Activated CD4-positive, alpha-beta T cell treated with anti-CD3 and anti-CD28 coated beads for 36 hours (primary cell): ENCODE data around the gene POMGNT1. TPM values are rescaled to one million over a fixed set of nuclear protein-coding genes. Genes with fewer than 3 reads are reported as not detected.

Experiments
- ATAC-seq: fragments of 200-7000 bp; cut with Tn5 transposase; one replicate; pipeline ENCODE4 v1.10.0; 2021; ENCODE audit warnings: mild to moderate bottlenecking, moderate library complexity
- CTCF ChIA-PET: fragments of 350-600 bp; sonication (Branson Sonifier 250); formaldehyde crosslinking; loops from one replicate; lab custom pipeline; 2021; ENCODE audit warnings: antibody characterized with exemption; lab: Charles Lee
- POLR2A ChIA-PET: fragments of 350-600 bp; sonication (Branson Sonifier 250); formaldehyde crosslinking; loops from one replicate; lab custom pipeline; 2021; ENCODE audit warnings: antibody characterized with exemption, inconsistent platforms; lab: Charles Lee
- DNase-seq: peaks from one replicate; pipeline ENCODE4 v3.0.0-alpha.2; 2020
- H3K27ac Mint-ChIP-seq: one replicate; pipeline ENCODE4 v1.8.0; 2021; ENCODE audit warnings: mixed read lengths
- H3K27me3 Mint-ChIP-seq: one replicate; pipeline ENCODE4 v1.8.0; 2021; ENCODE audit warnings: mixed read lengths
- H3K36me3 Mint-ChIP-seq: one replicate; pipeline ENCODE4 v1.8.0; 2021; ENCODE audit warnings: low read depth, mixed read lengths
- H3K4me1 Mint-ChIP-seq: one replicate; pipeline ENCODE4 v1.8.0; 2021; ENCODE audit warnings: mixed read lengths
- H3K4me3 Mint-ChIP-seq: one replicate; pipeline ENCODE4 v1.8.0; 2021; ENCODE audit warnings: mild to moderate bottlenecking, moderate library complexity, mixed read lengths
- H3K9me3 Mint-ChIP-seq: one replicate; pipeline ENCODE4 v1.8.0; 2021; ENCODE audit warnings: low read depth, mixed read lengths
- intact Hi-C, 2 experiments: fragments of 100-400 bp; cut with DNase I in 1 of 2; cut with micrococcal nuclease in 1 of 2; formaldehyde crosslinking; loops; one replicate each; pipeline versions ENCODE4 v1.14.2 to v1.15.1; 2022 to 2024; cut with DNase I, micrococcal nuclease
- total RNA-seq, 2 experiments: library from RNA; stranded (reverse); gene quantifications; one replicate each; pipeline ENCODE4 v1.2.3, GENCODE V29; 2021

Gene POMGNT1
- total RNA-seq, 2 experiments from 2014 or later = 36.4 to 36.5 TPM

DNA sequence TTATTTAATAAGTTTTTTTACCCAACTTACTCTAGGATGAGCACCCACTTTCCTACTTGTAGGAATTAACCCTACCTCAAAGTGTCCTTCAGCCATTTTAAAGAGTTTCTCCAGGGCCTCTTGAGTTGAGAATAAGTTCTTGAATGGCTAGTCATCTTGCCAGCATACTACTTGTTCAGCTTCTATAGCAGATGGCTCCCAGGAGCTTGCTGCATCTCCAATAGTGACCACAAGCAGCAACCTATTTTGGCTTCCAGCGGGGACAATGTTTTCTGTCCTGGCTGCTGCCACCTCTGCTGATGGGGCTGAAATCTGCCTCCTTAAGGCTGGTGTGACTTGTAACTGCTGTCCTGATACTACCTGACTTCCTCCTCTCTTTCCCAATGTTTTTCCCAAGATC is 45.0 kb downstream of the POMGNT1 start:
- ATAC-seq = no peak
- intact Hi-C loops = no loop called here
- H3K27me3 Mint-ChIP-seq = no peaks in the 10 kb centered on the region
- H3K4me1 Mint-ChIP-seq = no peaks in the 10 kb centered on the region
- no peak overlapping the region for H3K4me3 Mint-ChIP-seq
- H3K9me3 Mint-ChIP-seq = no peaks in the 10 kb centered on the region
- CTCF ChIA-PET = no interaction called here
- no peak overlapping the region for H3K27ac Mint-ChIP-seq
- DNase-seq = no peak
- no peaks in the 10 kb centered on the region for H3K36me3 Mint-ChIP-seq
- POLR2A ChIA-PET = no interaction called here

DNA sequence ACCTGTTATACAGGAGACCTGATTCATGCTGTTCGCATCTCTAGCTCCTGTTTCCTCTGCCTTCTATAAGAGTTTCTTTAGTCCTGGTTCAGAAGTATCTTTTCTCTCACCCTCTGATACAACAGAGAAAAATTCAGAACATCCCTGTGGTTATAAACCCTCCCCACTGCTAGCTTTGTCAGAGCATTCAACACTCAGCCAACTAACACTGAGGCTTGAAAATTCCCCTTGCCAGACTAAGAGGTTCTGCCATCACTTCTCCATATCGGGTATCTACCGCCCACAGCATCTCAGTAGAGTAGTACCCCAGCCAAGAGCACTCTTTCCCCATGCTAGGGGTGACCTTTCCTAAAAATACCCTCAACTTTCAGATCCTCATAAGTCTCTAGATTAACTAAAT is 46.2 kb downstream of the POMGNT1 start:
- ATAC-seq (no peak), DNase-seq (no peak)
- Mint-ChIP-seq H3K27me3 (no peaks in the 10 kb centered on the region), H3K4me3 (no peak overlapping the region), H3K36me3 (no peaks in the 10 kb centered on the region), H3K9me3 (no peaks in the 10 kb centered on the region), H3K27ac (no peak overlapping the region), H3K4me1 (no peaks in the 10 kb centered on the region)
- ChIA-PET CTCF (no interaction called here), POLR2A (no interaction called here)
- intact Hi-C loops = no loop called here

DNA sequence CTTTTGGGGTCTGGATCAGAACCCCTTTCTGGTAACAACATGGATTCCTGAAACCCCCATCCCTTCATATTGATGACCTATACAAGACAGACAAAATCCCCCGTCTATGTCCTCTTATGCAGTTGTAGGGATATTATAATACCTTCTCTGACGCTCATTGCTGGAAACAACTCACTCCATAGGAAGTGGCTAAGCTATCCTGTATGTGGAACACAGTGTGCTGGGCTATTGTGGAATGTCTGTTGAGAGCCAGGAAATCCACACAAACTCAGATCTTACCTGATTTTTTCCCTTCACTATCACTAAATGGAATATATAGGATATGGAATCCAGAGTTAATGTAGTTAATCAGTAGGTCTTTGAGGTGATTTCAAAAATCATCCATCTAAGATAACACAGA is 48.1 kb downstream of the POMGNT1 start:
- Mint-ChIP-seq H3K27ac (no peak overlapping the region), H3K36me3 (no peaks in the 10 kb centered on the region), H3K27me3 (no peaks in the 10 kb centered on the region), H3K4me3 (no peak overlapping the region), H3K4me1 (no peaks in the 10 kb centered on the region), H3K9me3 (no peaks in the 10 kb centered on the region)
- DNase-seq = no peak
- CTCF ChIA-PET = no interaction called here
- intact Hi-C loops = no loop called here
- ATAC-seq = no peak
- POLR2A ChIA-PET = no interaction called here

DNA sequence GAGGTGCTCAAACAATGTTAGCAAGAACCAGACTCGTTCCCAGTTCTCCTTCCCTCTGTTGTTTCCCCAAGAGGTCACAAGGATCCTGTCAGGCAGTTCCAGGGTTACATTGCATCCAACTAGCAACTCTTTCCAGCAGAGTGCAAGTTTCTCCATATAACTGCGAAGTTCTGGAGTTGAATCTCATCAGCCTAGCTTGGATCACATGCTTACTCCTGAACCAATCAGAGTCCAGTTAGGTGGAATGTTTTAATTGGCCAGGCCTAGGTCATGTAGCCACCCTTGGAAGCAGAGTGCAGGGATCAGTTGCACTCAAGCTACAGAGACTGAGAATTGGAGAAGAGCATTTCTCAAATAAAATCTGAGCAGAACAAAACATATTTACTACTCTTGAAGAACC is 49.9 kb downstream of the POMGNT1 start:
- ChIA-PET POLR2A (no interaction called here), CTCF (interaction anchor here (0.7 to 1.0 kb wide), 2 partner anchors 11 to 110 kb away, joined by 3 to 4 read pairs; no protein-coding TSS in a partner anchor)
- intact Hi-C loops = no loop called here
- Mint-ChIP-seq H3K27me3 (no peaks in the 10 kb centered on the region), H3K4me1 (no peaks in the 10 kb centered on the region), H3K4me3 (no peak overlapping the region), H3K36me3 (no peaks in the 10 kb centered on the region), H3K9me3 (no peaks in the 10 kb centered on the region), H3K27ac (no peak overlapping the region)
- ATAC-seq = no peak
- DNase-seq = no peak

Other genes with a start within 250 kb of the POMGNT1 start
- gene PIK3R3, start 65.8 kb downstream of the POMGNT1 start, total RNA-seq = under 1 TPM; 0.46 to 0.78 TPM
- gene TSPAN1, start 23.3 kb downstream of the POMGNT1 start, total RNA-seq = not detected
- not detected for gene P3R3URF, start 21.9 kb downstream of the POMGNT1 start, total RNA-seq
- gene LURAP1, start 4.9 kb upstream of the POMGNT1 start, total RNA-seq = under 1 TPM; 0.11 to 0.12 TPM
- gene RAD54L, start 49.3 kb upstream of the POMGNT1 start, total RNA-seq = 10 to 100 TPM; 64.2 to 73.4 TPM
- gene LRRC41, start 105.2 kb upstream of the POMGNT1 start, total RNA-seq = 10 to 100 TPM; 33.4 to 34.7 TPM
- gene UQCRH, start 105.3 kb upstream of the POMGNT1 start, total RNA-seq = 100 to 1,000 TPM; 258 to 391 TPM
- gene NSUN4, start 142.4 kb upstream of the POMGNT1 start, total RNA-seq = 10 to 100 TPM; 26.1 to 31.3 TPM
- gene FAAH, start 195.9 kb upstream of the POMGNT1 start, total RNA-seq = 1 to 10 TPM; 5.3 to 7.5 TPM